Mucosa of rectum (tissue), 2 donors: ENCODE measurements around the gene JAZF1.

Experiments
- H3K27ac ChIP-seq, 2 donors: one replicate each; pipeline ENCODE4 v1.7.0; 2013; ENCODE audit warnings: inconsistent platforms in 2 of 2, low read depth in 2 of 2, low read length in 2 of 2
- H3K27me3 ChIP-seq, 2 donors: one replicate each; pipeline ENCODE4 v1.7.0; 2013; ENCODE audit warnings: low read length in 2 of 2; ENCODE audit not compliant: control insufficient read depth in 2 of 2, insufficient read depth in 2 of 2
- H3K36me3 ChIP-seq, 2 donors: one replicate each; pipeline ENCODE4 v1.7.0; 2013; ENCODE audit warnings: low read length in 2 of 2; ENCODE audit not compliant: control insufficient read depth in 2 of 2, insufficient read depth in 2 of 2
- H3K4me1 ChIP-seq, 2 donors: one replicate each; pipeline ENCODE4 v1.7.0; 2013; ENCODE audit warnings: low read length in 2 of 2, mild to moderate bottlenecking in 1 of 2; ENCODE audit not compliant: control insufficient read depth in 2 of 2, insufficient read depth in 2 of 2
- H3K4me3 ChIP-seq, 2 donors: one replicate each; pipeline ENCODE4 v1.7.0; 2013; ENCODE audit warnings: low read length in 2 of 2
- H3K9ac ChIP-seq, 2 donors: one replicate each; pipeline ENCODE4 v1.7.0; 2013; ENCODE audit warnings: low read length in 2 of 2, low read depth in 1 of 2, mild to moderate bottlenecking in 1 of 2
- H3K9me3 ChIP-seq, 2 donors: one replicate each; pipeline ENCODE4 v1.7.0; 2013; ENCODE audit warnings: low read length in 2 of 2; ENCODE audit not compliant: control insufficient read depth in 2 of 2
- donor health status: healthy.
- donor health status: Normal muscosa, but diverticular disease.

Gene JAZF1

GRCh38 chr7:27842851-27843250 lies 337.7 kb downstream of the JAZF1 start:
- Histone ChIP-seq H3K4me1 (no peaks in the 10 kb centered on the region), H3K27ac (no peak overlapping the region), H3K9ac (no peak overlapping the region), H3K4me3 (no peak overlapping the region), H3K27me3 (no peaks in the 10 kb centered on the region), H3K9me3 (no peaks in the 10 kb centered on the region), H3K36me3 (no peaks in the 10 kb centered on the region)

GRCh38 chr7:27842094-27842692 lies 338.4 kb downstream of the JAZF1 start:
- Histone ChIP-seq H3K36me3 (no peaks in the 10 kb centered on the region), H3K27ac (no peak overlapping the region), H3K9me3 (no peaks in the 10 kb centered on the region), H3K4me3 (no peak overlapping the region), H3K4me1 (no peaks in the 10 kb centered on the region), H3K9ac (no peak overlapping the region), H3K27me3 (no peaks in the 10 kb centered on the region)

- H3K4me1 ChIP-seq: no peaks in the 10 kb centered on the region
- no peaks in the 10 kb centered on the region for H3K9me3 ChIP-seq
- H3K9ac ChIP-seq: no peak overlapping the region
- no peaks in the 10 kb centered on the region for H3K27me3 ChIP-seq
- H3K4me3 ChIP-seq: no peak overlapping the region
- H3K36me3 ChIP-seq: no peaks in the 10 kb centered on the region
- H3K27ac ChIP-seq: no peak overlapping the region
Measured at GRCh38 chr7:27840760-27841364, 339.7 kb downstream of the JAZF1 start.

GRCh38 chr7:27840313-27840712 lies 340.3 kb downstream of the JAZF1 start:
- Histone ChIP-seq H3K36me3 (no peaks in the 10 kb centered on the region), H3K9ac (no peak overlapping the region), H3K27ac (no peak overlapping the region), H3K9me3 (no peaks in the 10 kb centered on the region), H3K4me3 (no peak overlapping the region), H3K4me1 (no peaks in the 10 kb centered on the region), H3K27me3 (no peaks in the 10 kb centered on the region)

GRCh38 chr7:27839099-27839498 lies 341.5 kb downstream of the JAZF1 start:
- Histone ChIP-seq H3K4me3 (no peak overlapping the region), H3K9ac (no peak overlapping the region), H3K4me1 (no peaks in the 10 kb centered on the region), H3K9me3 (no peaks in the 10 kb centered on the region), H3K36me3 (no peaks in the 10 kb centered on the region), H3K27ac (no peak overlapping the region), H3K27me3 (no peaks in the 10 kb centered on the region)

GRCh38 chr7:27836536-27836935 lies 344.1 kb downstream of the JAZF1 start:
- H3K9me3 ChIP-seq: no peaks in the 10 kb centered on the region
- no peaks in the 10 kb centered on the region for H3K27me3 ChIP-seq
- no peaks in the 10 kb centered on the region for H3K4me1 ChIP-seq
- peaks cover 4 to 13% of the 10 kb centered on the region in 2 donors for H3K36me3 ChIP-seq
- no peak overlapping the region for H3K9ac ChIP-seq
- H3K4me3 ChIP-seq: no peak overlapping the region
- H3K27ac ChIP-seq: no peak overlapping the region

GRCh38 chr7:27835376-27835775 lies 345.2 kb downstream of the JAZF1 start:
- Histone ChIP-seq H3K27ac (no peak overlapping the region), H3K27me3 (no peaks in the 10 kb centered on the region), H3K9ac (no peak overlapping the region), H3K4me3 (no peak overlapping the region), H3K4me1 (no peaks in the 10 kb centered on the region), H3K9me3 (no peaks in the 10 kb centered on the region), H3K36me3 (peaks cover 6 to 13% of the 10 kb centered on the region in 2 donors)

GRCh38 chr7:27834179-27834921 lies 346.2 kb downstream of the JAZF1 start:
- Histone ChIP-seq H3K27ac (no peak overlapping the region), H3K9ac (no peak overlapping the region), H3K36me3 (peaks cover 6 to 13% of the 10 kb centered on the region in 2 donors), H3K4me1 (no peaks in the 10 kb centered on the region), H3K27me3 (no peaks in the 10 kb centered on the region), H3K9me3 (no peaks in the 10 kb centered on the region), H3K4me3 (no peak overlapping the region)

GRCh38 chr7:27826357-27826756 lies 354.2 kb downstream of the JAZF1 start:
- H3K9ac ChIP-seq: no peak overlapping the region
- H3K27ac ChIP-seq: no peak overlapping the region
- H3K9me3 ChIP-seq: no peaks in the 10 kb centered on the region
- peaks cover 9 to 13% of the 10 kb centered on the region in 2 donors for H3K36me3 ChIP-seq
- no peaks in the 10 kb centered on the region for H3K4me1 ChIP-seq
- H3K4me3 ChIP-seq: no peak overlapping the region
- no peaks in the 10 kb centered on the region for H3K27me3 ChIP-seq

- no peak overlapping the region for H3K4me3 ChIP-seq
- no peaks in the 10 kb centered on the region for H3K9me3 ChIP-seq
- H3K4me1 ChIP-seq: no peaks in the 10 kb centered on the region
- H3K36me3 ChIP-seq: peaks cover 8 to 13% of the 10 kb centered on the region in 2 donors
- no peaks in the 10 kb centered on the region for H3K27me3 ChIP-seq
- no peak overlapping the region for H3K9ac ChIP-seq
- H3K27ac ChIP-seq: no peak overlapping the region
Measured at GRCh38 chr7:27825891-27826290, 354.7 kb downstream of the JAZF1 start.
